Choroid plexus epithelial cell (primary cell): ENCODE measurements around the gene GEMIN7.

Source experiments
- DNase-seq: peaks from one replicate; pipeline ENCODE4 v3.0.0-alpha.2; 2010; ENCODE audit warnings: low read depth
- H3K4me3 ChIP-seq: 2 replicates; pipeline ENCODE4 v1.5.1; 2011; ENCODE audit warnings: low read depth, mild to moderate bottlenecking, control low read depth, low read length, moderate library complexity
- CTCF ChIP-seq: conservative IDR thresholded peaks from 2 replicates; pipeline ENCODE4 v1.5.1; 2011; ENCODE audit warnings: low read depth, mild to moderate bottlenecking, control low read depth, inconsistent platforms, low read length, moderate library complexity

The GEMIN7 gene

GRCh38 chr19:45076851-45077730, 2.0 kb upstream of the GEMIN7 start:
- TF ChIP-seq CTCF: no peak
- DNase-seq: no peak
- H3K4me3 ChIP-seq: no peak overlapping the region

- H3K4me3 ChIP-seq: peak overlapping the region; percentile 99
- TF ChIP-seq CTCF: no peak
- no peak for DNase-seq
Measured at GRCh38 chr19:45078390-45079062, 534 bp upstream of the GEMIN7 start.

- peak overlapping the region; percentile 99 for H3K4me3 ChIP-seq
- no peak for DNase-seq
- no peak for TF ChIP-seq CTCF
Measured at GRCh38 chr19:45079911-45080370, 881 bp downstream of the GEMIN7 start.

GRCh38 chr19:45082170-45082569, 3.1 kb downstream of the GEMIN7 start:
- DNase-seq: no peak
- no peak overlapping the region for H3K4me3 ChIP-seq
- TF ChIP-seq CTCF: no peak

GRCh38 chr19:45086480-45086879, 7.4 kb downstream of the GEMIN7 start:
- no peak for TF ChIP-seq CTCF
- H3K4me3 ChIP-seq: no peak overlapping the region
- DNase-seq: no peak

GRCh38 chr19:45087531-45087930, 8.5 kb downstream of the GEMIN7 start:
- no peak overlapping the region for H3K4me3 ChIP-seq
- TF ChIP-seq CTCF: no peak

More at GRCh38 chr19:45087531-45087930, 8.5 kb downstream of the GEMIN7 start:
- DNase-seq: no peak
